KBM-7 (cell line): ENCODE results near the gene CAMTA1.

Experiments
- DNase-seq: peaks from one replicate; pipeline ENCODE4 v3.0.0-alpha.2; 2015
- in situ Hi-C: fragments of 300-500 bp; cut with MboI; formaldehyde crosslinking; loops from 2 replicates; pipeline ENCODE4 v1.14.3; 2020; ENCODE audit warnings: low sequenced_read_pairs, low pct_unique_long_range_greater_than_20kb, mixed read lengths

The CAMTA1 gene

GRCh38 chr1:7418442-7419080 lies 633.3 kb downstream of the CAMTA1 start:
- in situ Hi-C loops: no loop called here

GRCh38 chr1:7420098-7420445 lies 634.8 kb downstream of the CAMTA1 start:
- in situ Hi-C loops: no loop called here
- DNase-seq: no peak

More at GRCh38 chr1:7418442-7419080, 633.3 kb downstream of the CAMTA1 start:
- DNase-seq: no peak

- in situ Hi-C loops: no loop called here
- no peak for DNase-seq
These were observed 635.3 kb downstream of the CAMTA1 start for GRCh38 chr1:7420470-7421100.

- DNase-seq: no peak
- in situ Hi-C loops: no loop called here
These were observed 636.3 kb downstream of the CAMTA1 start for GRCh38 chr1:7421471-7422075.

GRCh38 chr1:7422081-7422480 lies 636.8 kb downstream of the CAMTA1 start:
- in situ Hi-C loops: no loop called here
- DNase-seq: no peak

- in situ Hi-C loops: no loop called here
- no peak for DNase-seq
These were observed 637.3 kb downstream of the CAMTA1 start for GRCh38 chr1:7422561-7422960.

GRCh38 chr1:7422966-7423365 lies 637.7 kb downstream of the CAMTA1 start:
- in situ Hi-C loops: no loop called here

GRCh38 chr1:7424352-7424890 lies 639.2 kb downstream of the CAMTA1 start:
- DNase-seq: no peak
- in situ Hi-C loops: no loop called here

More at GRCh38 chr1:7422966-7423365, 637.7 kb downstream of the CAMTA1 start:
- no peak for DNase-seq

GRCh38 chr1:7425229-7425628 lies 640.0 kb downstream of the CAMTA1 start:
- in situ Hi-C loops: no loop called here

GRCh38 chr1:7425771-7426170 lies 640.5 kb downstream of the CAMTA1 start:
- no peak for DNase-seq
- in situ Hi-C loops: no loop called here

More at GRCh38 chr1:7425229-7425628, 640.0 kb downstream of the CAMTA1 start:
- no peak for DNase-seq

- in situ Hi-C loops: no loop called here
- DNase-seq: no peak
These were observed 641.7 kb downstream of the CAMTA1 start for GRCh38 chr1:7426780-7427604.

- in situ Hi-C loops: no loop called here
- DNase-seq: no peak
These were observed 642.5 kb downstream of the CAMTA1 start for GRCh38 chr1:7427605-7428300.

- in situ Hi-C loops: no loop called here
- no peak for DNase-seq
These were observed 644.0 kb downstream of the CAMTA1 start for GRCh38 chr1:7429290-7429689.

- in situ Hi-C loops: no loop called here
- DNase-seq: no peak
These were observed 644.9 kb downstream of the CAMTA1 start for GRCh38 chr1:7430047-7430608.

- DNase-seq: no peak
- in situ Hi-C loops: no loop called here
These were observed 645.4 kb downstream of the CAMTA1 start for GRCh38 chr1:7430691-7431090.

- DNase-seq: no peak
- in situ Hi-C loops: no loop called here
These were observed 647.0 kb downstream of the CAMTA1 start for GRCh38 chr1:7432102-7432899.

- in situ Hi-C loops: no loop called here
- no peak for DNase-seq
These were observed 647.7 kb downstream of the CAMTA1 start for GRCh38 chr1:7432900-7433380.

- no peak for DNase-seq
- in situ Hi-C loops: no loop called here
These were observed 649.3 kb downstream of the CAMTA1 start for GRCh38 chr1:7434566-7434965.
